ENCODE data around the gene SPEM3. TPM values are rescaled to one million over a fixed set of nuclear protein-coding genes. Genes with fewer than 3 reads are reported as not detected.

Gene SPEM3
- total and polyA plus RNA-seq, 2 of the 4 experiments (the other 2 are of a cell fraction): not detected

DNA sequence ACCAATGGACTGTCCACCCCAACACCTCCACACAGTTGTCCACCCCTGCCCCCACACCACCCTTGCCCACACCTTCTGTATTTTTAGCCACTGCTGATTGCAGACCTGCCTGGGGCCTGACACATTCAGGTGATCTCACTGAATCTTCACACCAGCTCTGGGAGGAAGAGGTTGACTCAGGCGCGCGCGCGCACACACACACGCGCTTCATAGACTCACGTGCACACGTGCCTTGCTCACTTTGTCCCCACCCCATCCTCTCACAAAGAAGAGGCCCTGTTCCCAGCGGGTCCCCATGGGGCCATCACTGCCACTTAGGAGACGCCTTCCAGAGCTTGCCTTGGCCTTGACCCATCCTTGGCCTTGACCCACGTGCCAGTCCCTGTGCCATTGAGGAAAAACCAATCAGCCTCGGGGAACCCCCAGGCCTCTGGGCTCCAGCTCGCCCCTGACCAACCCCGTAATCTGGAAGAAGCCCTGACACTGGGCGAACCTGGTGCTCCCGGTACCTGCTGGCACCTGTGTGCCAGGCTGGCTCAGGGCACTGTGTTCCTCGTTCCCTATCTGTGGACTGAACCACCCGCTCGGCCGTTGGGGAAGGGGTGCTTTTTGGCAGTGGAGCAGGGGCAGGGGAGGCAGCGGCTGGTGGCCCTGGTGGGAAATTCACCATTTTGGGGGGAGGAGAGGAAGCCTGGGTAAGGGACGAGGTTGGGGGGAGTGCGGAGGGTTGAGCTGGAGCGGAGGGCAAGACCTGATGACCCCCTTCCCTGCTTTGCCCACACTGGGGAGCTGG is 17.8 kb upstream of the SPEM3 start:
- H3K27ac ChIP-seq (ENCODE audit: insufficient read depth, low read length): no peak overlapping the region
- WGBS, 2 experiments (ENCODE audit: extremely low coverage in 2 of 2, insufficient read length in 1 of 2): 92% methylated on average over 18 of the region's 25 CpGs; no CpG with 5 or more reads in 1 of the 2 experiments
- H3K56ac ChIP-seq (ENCODE audit: extremely low read depth, insufficient read depth, low read length): no peak overlapping the region
- H3K4me2 ChIP-seq (ENCODE audit: low read depth, low read length): no peak overlapping the region
- no peak overlapping the region for H4K8ac ChIP-seq (ENCODE audit: low read depth in 2 of 2, low read length in 2 of 2)
- no peak for DNase-seq
- no peaks in the 10 kb centered on the region for H3K9me3 ChIP-seq (ENCODE audit: control insufficient read depth, insufficient read depth, low read length)
- peak overlapping the region; percentile 21 for H2AFZ ChIP-seq (replicated peaks; ENCODE audit: low read length, poor library complexity)
- H3K36me3 ChIP-seq (ENCODE audit: control insufficient read depth, insufficient read depth, low read length): peaks cover 40% of the 10 kb centered on the region
- H3K4me3 ChIP-seq (ENCODE audit: insufficient read depth, low read depth, low read length): no peak overlapping the region
- H3K4me1 ChIP-seq (ENCODE audit: control insufficient read depth, insufficient read depth, low read length): peaks cover 8% of the 10 kb centered on the region
- no peak for ATAC-seq (ENCODE audit: low read depth)
- ChIA-PET POLR2A (ENCODE audit: unreplicated experiment) (no interaction called here), CTCF (no interaction called here)
- H4K20me1 ChIP-seq (ENCODE audit: insufficient read depth, low read length): peaks cover 11% of the 10 kb centered on the region
- H2AK5ac ChIP-seq (ENCODE audit: low read depth, low read length): no peak overlapping the region
- no peak overlapping the region for H3K4ac ChIP-seq (ENCODE audit: low read depth, low read length)
- no peak overlapping the region for H2BK120ac ChIP-seq (ENCODE audit: low read depth, low read length)
- H3K79me1 ChIP-seq (ENCODE audit: low read depth in 1 of 2, low read length in 2 of 2): peaks cover 0 to 23% of the 10 kb centered on the region in 2 experiments; a peak in 3 of 4 replicates
- H2BK5ac ChIP-seq (ENCODE audit: low read depth, low read length, poor library complexity, severe bottlenecking): no peak overlapping the region
- H3K18ac ChIP-seq (ENCODE audit: low read depth, low read length): no peak overlapping the region
- no TSS peak for BruUV-seq (replicated peaks)
- no peak overlapping the region for H3K9ac ChIP-seq (ENCODE audit: low read depth, low read length)
- dilution Hi-C loops (cut with HindIII; ENCODE audit: low sequenced_read_pairs, unreplicated experiment): no loop called here
- H4K91ac ChIP-seq (ENCODE audit: insufficient read depth, low read depth, low read length): no peak overlapping the region
- H3K14ac ChIP-seq (replicated peaks; ENCODE audit: low read depth, low read length): no peak overlapping the region
- in situ Hi-C loops (cut with MboI; ENCODE audit: low sequenced_read_pairs): no loop called here
- no peak overlapping the region for H2BK20ac ChIP-seq (ENCODE audit: low read depth, low read length)
- no peak for TF ChIP-seq CHD1 (IDR thresholded peaks at IDR 0.05; ENCODE audit: low read depth, low read length)
- TF ChIP-seq, protein P1, sequence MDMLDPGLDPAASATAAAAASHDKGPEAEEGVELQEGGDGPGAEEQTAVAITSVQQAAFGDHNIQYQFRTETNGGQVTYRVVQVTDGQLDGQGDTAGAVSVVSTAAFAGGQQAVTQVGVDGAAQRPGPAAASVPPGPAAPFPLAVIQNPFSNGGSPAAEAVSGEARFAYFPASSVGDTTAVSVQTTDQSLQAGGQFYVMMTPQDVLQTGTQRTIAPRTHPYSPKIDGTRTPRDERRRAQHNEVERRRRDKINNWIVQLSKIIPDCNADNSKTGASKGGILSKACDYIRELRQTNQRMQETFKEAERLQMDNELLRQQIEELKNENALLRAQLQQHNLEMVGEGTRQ (IDR thresholded peaks at IDR 0.05; ENCODE audit: low read depth, low read length): no peak
- peak overlapping the region; percentile 24 for H2AK9ac ChIP-seq (replicated peaks; ENCODE audit: low read depth, low read length, poor library complexity)
- H4K5ac ChIP-seq (ENCODE audit: low read depth, low read length): no peak overlapping the region
- H3K27me3 ChIP-seq (ENCODE audit: control insufficient read depth, insufficient read depth, low read length): no peaks in the 10 kb centered on the region
- H3K23ac ChIP-seq (ENCODE audit: low read depth, low read length): no peak overlapping the region
- H3K9me1 ChIP-seq (ENCODE audit: insufficient read depth, low read length): peaks cover 7% of the 10 kb centered on the region; the same call in 1 of the 2 replicates
- no peak overlapping the region for H2BK15ac ChIP-seq (ENCODE audit: low read depth, low read length)
- intact Hi-C loops (cut with micrococcal nuclease): no loop called here
